GM23338 (cell line): ENCODE results near the gene KLF11.
"Not testable (repeated sequence)": the region's sequence is repeated elsewhere in the genome, so short reads cannot be mapped to it uniquely, and the experiment has no call there.

ENCODE experiments used
- ZNF331 ChIP-seq: fragments of 250-450 bp; sonication (Bioruptor Pico); IDR thresholded peaks from 2 replicates; pipeline ENCODE4 v1.5.0; 2020; ENCODE audit warnings: low read depth, mild to moderate bottlenecking, moderate library complexity
- TF ChIP-seq, protein P1 (sequence below), 2 experiments: fragments of 200-600 bp in 1 of 2; sonication (generic) in 1 of 2; conservative IDR thresholded peaks; 2 replicates each; pipeline versions ENCODE4 v1.5.1 to v1.6.1; 2016 to 2017; ENCODE audit warnings: antibody characterized with exemption in 2 of 2, low read depth in 2 of 2, mild to moderate bottlenecking in 2 of 2, moderate library complexity in 1 of 2

DNA sequence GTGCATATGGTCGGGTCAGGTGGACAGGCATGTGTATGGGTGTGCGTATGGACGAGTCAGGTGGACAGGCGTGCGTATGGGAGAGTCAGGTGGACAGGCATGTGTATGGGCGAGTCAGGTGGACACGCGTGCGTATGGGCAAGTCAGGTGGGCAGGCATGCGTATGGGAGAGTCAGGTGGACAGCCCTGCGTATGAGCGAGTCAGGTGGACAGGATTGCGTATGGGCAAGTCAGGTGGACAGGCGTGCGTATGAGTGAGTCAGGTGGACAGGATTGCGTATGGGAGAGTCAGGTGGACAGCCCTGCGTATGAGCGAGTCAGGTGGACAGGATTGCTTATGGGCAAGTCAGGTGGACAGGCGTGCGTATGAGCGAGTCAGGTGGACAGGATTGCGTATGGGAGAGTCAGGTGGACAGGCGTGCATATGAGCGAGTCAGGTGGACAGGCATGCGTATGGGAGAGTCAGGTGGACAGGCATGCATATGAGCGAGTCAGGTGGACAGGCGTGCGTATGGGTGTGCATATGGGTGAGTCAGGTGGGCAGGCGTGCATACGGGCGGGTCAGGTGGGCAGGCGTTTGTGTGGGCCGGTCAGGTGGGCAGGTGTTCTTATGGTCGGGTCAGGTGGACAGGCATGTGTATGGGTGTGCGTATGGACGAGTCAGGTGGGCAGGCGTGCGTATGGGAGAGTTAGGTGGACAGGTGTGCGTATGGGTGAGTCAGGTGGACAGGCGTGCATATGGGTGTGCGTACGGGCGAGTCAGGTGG lies 29.5 kb upstream of the KLF11 start:
- TF ChIP-seq, protein P1, sequence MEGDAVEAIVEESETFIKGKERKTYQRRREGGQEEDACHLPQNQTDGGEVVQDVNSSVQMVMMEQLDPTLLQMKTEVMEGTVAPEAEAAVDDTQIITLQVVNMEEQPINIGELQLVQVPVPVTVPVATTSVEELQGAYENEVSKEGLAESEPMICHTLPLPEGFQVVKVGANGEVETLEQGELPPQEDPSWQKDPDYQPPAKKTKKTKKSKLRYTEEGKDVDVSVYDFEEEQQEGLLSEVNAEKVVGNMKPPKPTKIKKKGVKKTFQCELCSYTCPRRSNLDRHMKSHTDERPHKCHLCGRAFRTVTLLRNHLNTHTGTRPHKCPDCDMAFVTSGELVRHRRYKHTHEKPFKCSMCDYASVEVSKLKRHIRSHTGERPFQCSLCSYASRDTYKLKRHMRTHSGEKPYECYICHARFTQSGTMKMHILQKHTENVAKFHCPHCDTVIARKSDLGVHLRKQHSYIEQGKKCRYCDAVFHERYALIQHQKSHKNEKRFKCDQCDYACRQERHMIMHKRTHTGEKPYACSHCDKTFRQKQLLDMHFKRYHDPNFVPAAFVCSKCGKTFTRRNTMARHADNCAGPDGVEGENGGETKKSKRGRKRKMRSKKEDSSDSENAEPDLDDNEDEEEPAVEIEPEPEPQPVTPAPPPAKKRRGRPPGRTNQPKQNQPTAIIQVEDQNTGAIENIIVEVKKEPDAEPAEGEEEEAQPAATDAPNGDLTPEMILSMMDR (conservative IDR thresholded peaks at IDR 0.05; ENCODE audit: low read depth in 2 of 2): not testable (repeated sequence)
- not testable (repeated sequence) for TF ChIP-seq ZNF331 (CRISPR knock-in tag)
